IMR-90 (cell line): ENCODE data around the gene GINS3. TPM values are rescaled to one million over a fixed set of nuclear protein-coding genes. Genes with fewer than 3 reads are reported as not detected.

Experiments
- ATAC-seq: fragments of 200-7000 bp; cut with Tn5 transposase; 2 replicates; pipeline ENCODE4 v1.9.1; 2020; ENCODE audit warnings: low read depth, mild to moderate bottlenecking, moderate library complexity
- BruUV-seq: library from RNA; stranded (reverse); fragments of 400-500 nt; replicated peaks from 2 replicates; lab custom pipeline; 2021; lab: Mats Ljungman, UMichigan
- CTCF ChIA-PET: fragments of 300-600 bp; formaldehyde crosslinking; extraction: SDS; loops from one replicate; lab custom pipeline; 2021; ENCODE audit warnings: antibody characterized with exemption; lab: Yijun Ruan, JAX
- POLR2A ChIA-PET: fragments of 300-600 bp; sonication (Branson Sonifier 250); formaldehyde crosslinking; loops from one replicate; lab custom pipeline; 2022; ENCODE audit warnings: antibody characterized with exemption; ENCODE audit not compliant: unreplicated experiment; lab: Charles Lee
- DNase-seq: peaks from one replicate; pipeline ENCODE4 v3.0.0; 2013
- H2AFZ ChIP-seq: replicated peaks from 2 replicates; pipeline ENCODE3; 2013; ENCODE audit warnings: low read length, mild to moderate bottlenecking; ENCODE audit not compliant: poor library complexity
- H2AK5ac ChIP-seq: 2 replicates; pipeline ENCODE4 v1.6.1; 2013; ENCODE audit warnings: low read depth, low read length, inconsistent platforms
- H2AK9ac ChIP-seq: replicated peaks from 2 replicates; pipeline ENCODE3; 2013; ENCODE audit warnings: mild to moderate bottlenecking, low read depth, low read length, moderate library complexity; ENCODE audit not compliant: poor library complexity
- H2BK120ac ChIP-seq: 2 replicates; pipeline ENCODE4 v1.6.1; 2013; ENCODE audit warnings: low read depth, low read length, inconsistent platforms
- H2BK15ac ChIP-seq: 3 replicates; pipeline ENCODE4 v1.6.1; 2013; ENCODE audit warnings: low read depth, low read length, inconsistent platforms
- H2BK20ac ChIP-seq: 2 replicates; pipeline ENCODE4 v1.6.1; 2013; ENCODE audit warnings: low read depth, mild to moderate bottlenecking, inconsistent platforms, low read length, moderate library complexity
- H2BK5ac ChIP-seq: 2 replicates; pipeline ENCODE4 v1.6.1; 2013; ENCODE audit warnings: mild to moderate bottlenecking, low read depth, low read length, inconsistent platforms; ENCODE audit not compliant: poor library complexity, severe bottlenecking
- H3K14ac ChIP-seq: replicated peaks from 2 replicates; pipeline ENCODE4 v1.6.1; 2013; ENCODE audit warnings: low read depth, low read length, inconsistent platforms
- H3K18ac ChIP-seq: 2 replicates; pipeline ENCODE4 v1.6.1; 2013; ENCODE audit warnings: low read depth, low read length, control low read depth
- H3K23ac ChIP-seq: 2 replicates; pipeline ENCODE4 v1.6.1; 2013; ENCODE audit warnings: low read depth, low read length, inconsistent platforms
- H3K27ac ChIP-seq: 2 replicates; pipeline ENCODE4 v1.5.1; 2013; ENCODE audit warnings: mild to moderate bottlenecking, control low read depth, low read length; ENCODE audit not compliant: insufficient read depth
- H3K27me3 ChIP-seq: 2 replicates; pipeline ENCODE4 v1.6.1; 2013; ENCODE audit warnings: low read length; ENCODE audit not compliant: control insufficient read depth, insufficient read depth
- H3K36me3 ChIP-seq: 2 replicates; pipeline ENCODE4 v1.6.1; 2013; ENCODE audit warnings: low read length, mixed read lengths; ENCODE audit not compliant: control insufficient read depth, insufficient read depth
- H3K4ac ChIP-seq: 2 replicates; pipeline ENCODE4 v1.6.1; 2013; ENCODE audit warnings: low read depth, low read length, inconsistent platforms
- H3K4me1 ChIP-seq: 2 replicates; pipeline ENCODE4 v1.6.1; 2013; ENCODE audit warnings: low read length, mixed read lengths; ENCODE audit not compliant: control insufficient read depth, insufficient read depth
- H3K4me2 ChIP-seq: 2 replicates; pipeline ENCODE4 v1.6.1; 2013; ENCODE audit warnings: low read depth, mild to moderate bottlenecking, control low read depth, low read length, moderate library complexity
- H3K4me3 ChIP-seq: 2 replicates; pipeline ENCODE4 v1.5.1; 2013; ENCODE audit warnings: low read depth, mild to moderate bottlenecking, control low read depth, low read length, moderate library complexity; ENCODE audit not compliant: insufficient read depth
- H3K56ac ChIP-seq: 2 replicates; pipeline ENCODE4 v1.6.1; 2013; ENCODE audit warnings: low read length, inconsistent platforms; ENCODE audit not compliant: insufficient read depth; ENCODE audit errors: extremely low read depth
- H3K79me1 ChIP-seq, 2 experiments: 2 replicates each; pipeline ENCODE4 v1.6.1; 2013; ENCODE audit warnings: low read length in 2 of 2, inconsistent platforms in 1 of 2, low read depth in 1 of 2
- H3K9ac ChIP-seq: 2 replicates; pipeline ENCODE4 v1.6.1; 2013; ENCODE audit warnings: low read depth, low read length, control low read depth
- H3K9me1 ChIP-seq: 2 replicates; pipeline ENCODE4 v1.6.1; 2013; ENCODE audit warnings: low read length, inconsistent platforms; ENCODE audit not compliant: insufficient read depth
- H3K9me3 ChIP-seq: 2 replicates; pipeline ENCODE4 v1.6.1; 2013; ENCODE audit warnings: low read length; ENCODE audit not compliant: control insufficient read depth, insufficient read depth
- H4K20me1 ChIP-seq: 2 replicates; pipeline ENCODE4 v1.6.1; 2013; ENCODE audit warnings: low read length, inconsistent platforms; ENCODE audit not compliant: insufficient read depth
- H4K5ac ChIP-seq: 2 replicates; pipeline ENCODE4 v1.6.1; 2013; ENCODE audit warnings: mild to moderate bottlenecking, low read depth, low read length, control low read depth
- H4K8ac ChIP-seq, 2 experiments: 2 replicates each; pipeline ENCODE4 v1.6.1; 2013; ENCODE audit warnings: low read depth in 2 of 2, low read length in 2 of 2, control low read depth in 1 of 2, inconsistent platforms in 1 of 2
- H4K91ac ChIP-seq: 2 replicates; pipeline ENCODE4 v1.6.1; 2013; ENCODE audit warnings: low read depth, low read length, inconsistent platforms; ENCODE audit not compliant: insufficient read depth
- CHD1 ChIP-seq: IDR thresholded peaks from 2 replicates; pipeline ENCODE4 v1.6.1; 2012; ENCODE audit warnings: low read depth, low read length, improper control_type of control experiment
- MAFK ChIP-seq: IDR thresholded peaks from 2 replicates; pipeline ENCODE4 v1.6.1; 2012; ENCODE audit warnings: low read depth, low read length, improper control_type of control experiment
- NFE2L2 ChIP-seq: fragments of 150-350 bp; IDR thresholded peaks from 2 replicates; pipeline ENCODE4 v1.6.1; 2016; ENCODE audit warnings: low read depth, mild to moderate bottlenecking, low read length
- POLR2A ChIP-seq: IDR thresholded peaks from 2 replicates; pipeline ENCODE4 v1.6.1; 2012; ENCODE audit warnings: mild to moderate bottlenecking, low read depth, low read length
- SMC3 ChIP-seq: fragments of 150-350 bp; IDR thresholded peaks from 2 replicates; pipeline ENCODE4 v1.6.1; 2016; ENCODE audit warnings: low read depth, mild to moderate bottlenecking, antibody characterized with exemption, low read length, moderate library complexity
- WGBS, 2 experiments: methylation state at CpG; one replicate each; pipeline versions ENCODE4 v1.1.5 to v1.1.7; 2013; ENCODE audit warnings: missing lambda C conversion rate in 2 of 2; ENCODE audit not compliant: insufficient read length in 1 of 2; ENCODE audit errors: extremely low coverage in 2 of 2; 5-methylcytosine and 5-hydroxymethylcytosine counted together
- dilution Hi-C: fragments of 300-500 bp; cut with HindIII; formaldehyde crosslinking; loops from one replicate; pipeline ENCODE4 v1.14.3; 2018; ENCODE audit warnings: low sequenced_read_pairs; ENCODE audit not compliant: unreplicated experiment
- in situ Hi-C: fragments of 300-500 bp; cut with MboI; formaldehyde crosslinking; loops from 3 replicates; pipeline ENCODE4 v1.14.3; 2019; ENCODE audit warnings: low sequenced_read_pairs, inconsistent platforms, mixed read lengths
- intact Hi-C: fragments of 100-400 bp; cut with micrococcal nuclease; formaldehyde crosslinking; loops from 2 replicates; pipeline ENCODE4 v1.10.0; 2022
- polyA plus RNA-seq, 3 experiments: library from polyadenylated mRNA; depleted of rRNA; stranded (reverse); fragments of >200 nt; gene quantifications; 2 replicates each; pipeline ENCODE4 v1.2.3, GENCODE V29; 2012; ENCODE audit warnings: low replicate concordance in 1 of 3
- total RNA-seq: library from RNA; depleted of rRNA; stranded (reverse); fragments of >200 nt; gene quantifications from 2 replicates; pipeline ENCODE4 v1.2.3, GENCODE V29; 2012
- TF ChIP-seq, protein P1 (sequence below): fragments of 150-350 bp; IDR thresholded peaks from 2 replicates; pipeline ENCODE4 v1.6.1; 2017; ENCODE audit warnings: mild to moderate bottlenecking, antibody characterized with exemption, low read length, low read depth
- TF ChIP-seq, protein P2 (sequence below): conservative IDR thresholded peaks from 2 replicates; pipeline ENCODE4 v1.5.1; 2012; ENCODE audit warnings: mild to moderate bottlenecking, low read depth, low read length, improper control_type of control experiment

GINS3 gene
- total and polyA plus RNA-seq, 2 of the 4 experiments (the other 2 are of a cell fraction): 5.2 to 5.4 TPM

DNA sequence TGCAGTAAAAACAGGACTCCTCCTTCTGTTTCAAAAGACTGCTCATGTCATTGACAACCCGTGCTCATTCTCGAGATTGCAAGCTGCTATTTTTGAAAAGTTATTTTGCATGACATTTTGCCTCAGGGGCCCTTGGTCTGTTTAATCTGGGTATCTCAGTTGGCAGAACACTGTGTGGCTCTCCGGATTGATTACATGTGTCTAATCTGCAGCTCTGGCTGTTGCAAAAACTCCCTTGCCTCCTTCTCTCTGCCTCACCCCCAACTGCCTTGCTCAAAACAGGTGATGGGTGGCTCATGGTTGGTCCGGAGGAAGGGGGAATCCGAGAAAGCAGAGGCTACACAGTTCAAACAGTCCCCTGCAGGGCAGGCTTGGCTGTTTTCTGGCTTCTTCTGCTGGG lies 25.3 kb downstream of the GINS3 start:
- Histone ChIP-seq H3K23ac (no peak overlapping the region), H3K27ac (no peak overlapping the region), H4K91ac (no peak overlapping the region), H3K14ac (no peak overlapping the region), H3K27me3 (no peaks in the 10 kb centered on the region; the same call in 1 of the 2 replicates), H3K9me1 (no peaks in the 10 kb centered on the region), H2BK120ac (no peak overlapping the region), H3K4me1 (peaks cover 2% of the 10 kb centered on the region; the same call in 1 of the 2 replicates), H3K79me1 (no peaks in the 10 kb centered on the region), H3K18ac (no peak overlapping the region), H3K4me2 (no peak overlapping the region), H3K4ac (no peak overlapping the region), H4K8ac (no peak overlapping the region), H3K56ac (no peak overlapping the region), H4K5ac (no peak overlapping the region), H4K20me1 (no peaks in the 10 kb centered on the region), H3K4me3 (no peak overlapping the region), H2AFZ (peak overlapping the region; percentile 32), H3K9ac (no peak overlapping the region), H3K9me3 (no peaks in the 10 kb centered on the region), H3K36me3 (no peaks in the 10 kb centered on the region), H2AK9ac (no peak overlapping the region), H2AK5ac (no peak overlapping the region), H2BK15ac (no peak overlapping the region), H2BK5ac (no peak overlapping the region), H2BK20ac (no peak overlapping the region)
- CTCF ChIA-PET: no interaction called here
- dilution Hi-C loops (no loop called here), intact Hi-C loops (no loop called here), in situ Hi-C loops (no loop called here)
- no peak for DNase-seq
- POLR2A ChIA-PET: no interaction called here
- TF ChIP-seq MAFK (no peak), POLR2A (no peak), SMC3 (no peak), CHD1 (no peak), NFE2L2 (no peak)
- TF ChIP-seq, protein P1, sequence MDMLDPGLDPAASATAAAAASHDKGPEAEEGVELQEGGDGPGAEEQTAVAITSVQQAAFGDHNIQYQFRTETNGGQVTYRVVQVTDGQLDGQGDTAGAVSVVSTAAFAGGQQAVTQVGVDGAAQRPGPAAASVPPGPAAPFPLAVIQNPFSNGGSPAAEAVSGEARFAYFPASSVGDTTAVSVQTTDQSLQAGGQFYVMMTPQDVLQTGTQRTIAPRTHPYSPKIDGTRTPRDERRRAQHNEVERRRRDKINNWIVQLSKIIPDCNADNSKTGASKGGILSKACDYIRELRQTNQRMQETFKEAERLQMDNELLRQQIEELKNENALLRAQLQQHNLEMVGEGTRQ: no peak
- TF ChIP-seq, protein P2, sequence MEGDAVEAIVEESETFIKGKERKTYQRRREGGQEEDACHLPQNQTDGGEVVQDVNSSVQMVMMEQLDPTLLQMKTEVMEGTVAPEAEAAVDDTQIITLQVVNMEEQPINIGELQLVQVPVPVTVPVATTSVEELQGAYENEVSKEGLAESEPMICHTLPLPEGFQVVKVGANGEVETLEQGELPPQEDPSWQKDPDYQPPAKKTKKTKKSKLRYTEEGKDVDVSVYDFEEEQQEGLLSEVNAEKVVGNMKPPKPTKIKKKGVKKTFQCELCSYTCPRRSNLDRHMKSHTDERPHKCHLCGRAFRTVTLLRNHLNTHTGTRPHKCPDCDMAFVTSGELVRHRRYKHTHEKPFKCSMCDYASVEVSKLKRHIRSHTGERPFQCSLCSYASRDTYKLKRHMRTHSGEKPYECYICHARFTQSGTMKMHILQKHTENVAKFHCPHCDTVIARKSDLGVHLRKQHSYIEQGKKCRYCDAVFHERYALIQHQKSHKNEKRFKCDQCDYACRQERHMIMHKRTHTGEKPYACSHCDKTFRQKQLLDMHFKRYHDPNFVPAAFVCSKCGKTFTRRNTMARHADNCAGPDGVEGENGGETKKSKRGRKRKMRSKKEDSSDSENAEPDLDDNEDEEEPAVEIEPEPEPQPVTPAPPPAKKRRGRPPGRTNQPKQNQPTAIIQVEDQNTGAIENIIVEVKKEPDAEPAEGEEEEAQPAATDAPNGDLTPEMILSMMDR: no peak
- 59% methylated on average over 2 of the region's 5 CpGs; no CpG with 5 or more reads in 1 of the 2 experiments for WGBS, 2 experiments
- no TSS peak for BruUV-seq
- no peak for ATAC-seq
